GM23248 (cell line): ENCODE results near the gene PLA2G4D. TPM values are rescaled to one million over a fixed set of nuclear protein-coding genes. Genes with fewer than 3 reads are reported as not detected.

Experiments used
- DNase-seq: peaks from one replicate; pipeline ENCODE4 v3.0.0-alpha.2; 2015
- H2AFZ ChIP-seq: fragments of 200-600 bp; sonication (generic); 2 replicates; pipeline ENCODE4 v1.6.1; 2016; ENCODE audit warnings: antibody characterized with exemption
- H3F3A ChIP-seq: fragments of 200-600 bp; sonication (generic); 2 replicates; pipeline ENCODE4 v1.6.1; 2016; ENCODE audit warnings: mild to moderate bottlenecking, antibody characterized with exemption, mixed run types; ENCODE audit not compliant: insufficient read depth
- H3K27ac ChIP-seq: fragments of 200-600 bp; sonication (generic); 2 replicates; pipeline ENCODE4 v1.5.1; 2016; ENCODE audit warnings: mild to moderate bottlenecking
- H3K27me3 ChIP-seq: fragments of 200-600 bp; sonication (generic); replicated peaks from 2 replicates; pipeline ENCODE4 v1.6.1; 2016; ENCODE audit warnings: mild to moderate bottlenecking; ENCODE audit not compliant: insufficient read depth
- H3K36me3 ChIP-seq: fragments of 200-600 bp; sonication (generic); 2 replicates; pipeline ENCODE4 v1.6.1; 2016; ENCODE audit warnings: low read depth, mild to moderate bottlenecking
- H3K4me1 ChIP-seq: fragments of 200-600 bp; sonication (generic); 2 replicates; pipeline ENCODE4 v1.6.1; 2016; ENCODE audit warnings: mild to moderate bottlenecking; ENCODE audit not compliant: insufficient read depth
- H3K4me2 ChIP-seq: fragments of 200-600 bp; sonication (generic); one replicate; pipeline ENCODE4 v1.6.1; 2016; ENCODE audit warnings: mild to moderate bottlenecking; ENCODE audit not compliant: unreplicated experiment
- H3K4me3 ChIP-seq: fragments of 200-600 bp; sonication (generic); 2 replicates; pipeline ENCODE4 v1.5.1; 2016; ENCODE audit warnings: mild to moderate bottlenecking
- H3K79me2 ChIP-seq: fragments of 200-600 bp; sonication (generic); 2 replicates; pipeline ENCODE4 v1.6.1; 2016; ENCODE audit warnings: mild to moderate bottlenecking; ENCODE audit not compliant: insufficient read depth
- H3K9ac ChIP-seq: fragments of 200-600 bp; sonication (generic); 2 replicates; pipeline ENCODE4 v1.6.1; 2016; ENCODE audit warnings: mild to moderate bottlenecking
- H3K9me2 ChIP-seq: fragments of 200-600 bp; sonication (generic); 2 replicates; pipeline ENCODE4 v1.6.1; 2016; ENCODE audit warnings: mixed run types, mild to moderate bottlenecking, moderate library complexity; ENCODE audit not compliant: insufficient read depth
- H3K9me3 ChIP-seq: fragments of 200-600 bp; sonication (generic); one replicate; pipeline ENCODE4 v1.6.1; 2017; ENCODE audit warnings: low read depth
- H4K20me1 ChIP-seq: fragments of 200-600 bp; sonication (generic); 2 replicates; pipeline ENCODE4 v1.6.0; 2016; ENCODE audit not compliant: insufficient read depth
- EZH2 ChIP-seq: fragments of 200-600 bp; sonication (generic); IDR thresholded peaks from 2 replicates; pipeline ENCODE4 v1.6.1; 2018; ENCODE audit warnings: antibody characterized with exemption, mild to moderate bottlenecking; ENCODE audit not compliant: insufficient read depth, poor library complexity, severe bottlenecking
- EZH2phosphoT487 ChIP-seq: fragments of 200-600 bp; sonication (generic); IDR thresholded peaks from 2 replicates; pipeline ENCODE4 v1.6.1; 2018; ENCODE audit warnings: antibody characterized with exemption, moderate library complexity, mild to moderate bottlenecking, low read depth; ENCODE audit not compliant: insufficient read depth
- WGBS, 2 experiments: methylation state at CpG; one replicate each; pipeline ENCODE4 v1.1.6; 2015 to 2017; ENCODE audit warnings: low lambda C conversion rate in 2 of 2, low coverage in 1 of 2; ENCODE audit errors: missing lambda C conversion rate in 2 of 2; 5-methylcytosine and 5-hydroxymethylcytosine counted together
- in situ Hi-C: fragments of 300-500 bp; cut with MboI; formaldehyde crosslinking; loops from 2 replicates; pipeline ENCODE4 v1.15.0; 2020
- polyA plus RNA-seq: library from polyadenylated mRNA; unstranded; fragments of >200 nt; fragmentation: Nextera tagmentation; extraction: Ambion mirVana; gene quantifications from 2 replicates; pipeline ENCODE4 v1.2.1, GENCODE V29; 2016
- total RNA-seq: library from RNA; depleted of rRNA; stranded (reverse); fragments of >200 nt; shearing (Covaris generic); gene quantifications from 2 replicates; pipeline ENCODE4 v1.2.3, GENCODE V29; 2014

The PLA2G4D gene
- total and polyA plus RNA-seq, 2 experiments from 2014 or later, result not detected

DNA sequence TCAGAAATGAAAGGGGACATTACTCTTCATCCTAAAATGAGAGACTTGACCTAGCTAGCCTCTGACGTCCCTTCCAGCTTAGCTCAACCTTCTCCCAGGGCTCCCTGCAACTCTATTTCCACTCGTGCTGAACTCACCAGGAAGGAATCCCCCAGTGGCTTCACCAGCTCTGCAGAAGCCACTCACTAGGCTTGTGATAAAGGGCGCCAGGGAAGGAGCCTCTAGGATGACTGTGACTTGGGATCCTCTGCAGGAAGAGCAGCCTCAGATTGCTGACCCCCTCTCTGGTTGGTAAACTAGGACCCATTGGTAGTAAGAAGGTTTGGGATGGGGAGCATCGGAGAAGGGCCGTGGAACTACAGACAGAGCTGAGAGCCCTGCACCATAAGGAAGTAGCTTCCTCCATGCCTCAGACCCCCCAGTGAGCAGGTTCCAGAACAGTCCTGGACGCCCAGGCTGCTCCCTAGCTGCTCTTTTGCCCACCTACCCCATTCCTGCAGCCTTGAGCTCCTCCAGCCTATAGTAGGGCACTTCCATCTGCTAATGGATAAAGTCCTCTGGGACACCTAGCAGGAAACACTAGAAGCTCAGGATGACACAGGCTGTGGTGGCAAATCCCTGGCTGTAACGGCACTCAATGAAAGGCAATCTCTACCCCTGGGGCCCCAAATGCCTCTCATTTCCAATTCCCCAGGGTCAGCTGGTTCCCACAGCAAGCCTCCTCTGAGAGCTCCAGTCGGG is 36.1 kb upstream of the PLA2G4D start:
- no peak for DNase-seq
- Histone ChIP-seq H3K9me2 (no peaks in the 10 kb centered on the region), H2AFZ (no peak overlapping the region), H3K9ac (no peak overlapping the region), H3K27ac (no peak overlapping the region), H4K20me1 (no peaks in the 10 kb centered on the region), H3K9me3 (no peaks in the 10 kb centered on the region), H3K27me3 (peaks cover 40% of the 10 kb centered on the region), H3K4me3 (no peak overlapping the region), H3F3A (no peaks in the 10 kb centered on the region), H3K4me2 (no peak overlapping the region), H3K4me1 (no peaks in the 10 kb centered on the region), H3K79me2 (no peaks in the 10 kb centered on the region), H3K36me3 (no peaks in the 10 kb centered on the region)
- 52 to 53% methylated on average over 8 of the region's 8 CpGs for WGBS, 2 experiments
- in situ Hi-C loops, result no loop called here
- TF ChIP-seq EZH2 (no peak), EZH2phosphoT487 (no peak)

DNA sequence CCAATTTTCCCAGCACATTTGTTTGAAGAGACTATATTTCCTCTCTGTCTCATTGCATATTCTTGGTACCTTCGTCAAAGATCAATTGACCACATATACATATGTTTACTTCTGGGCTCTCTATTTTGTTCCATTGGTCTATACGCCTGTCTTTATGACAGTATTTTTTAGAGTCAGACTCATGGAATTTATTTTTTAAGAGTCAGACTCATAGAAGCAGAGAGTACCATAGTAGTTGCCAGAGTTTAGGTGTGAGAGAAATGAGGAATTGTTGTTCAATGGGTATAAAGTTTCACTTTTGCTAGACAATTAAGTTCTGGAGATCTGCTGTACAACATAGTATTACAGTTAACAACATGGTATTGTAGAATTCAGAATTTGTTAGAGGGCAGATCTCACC is 35.0 kb upstream of the PLA2G4D start:
- H3K9me3 ChIP-seq, result no peaks in the 10 kb centered on the region
- H3K4me2 ChIP-seq, result no peak overlapping the region
- H2AFZ ChIP-seq, result no peak overlapping the region
- no peaks in the 10 kb centered on the region for H3F3A ChIP-seq
- H3K27me3 ChIP-seq, result peaks cover 49% of the 10 kb centered on the region
- in situ Hi-C loops, result no loop called here
- no peak for TF ChIP-seq EZH2phosphoT487
- no peak for TF ChIP-seq EZH2
- no peaks in the 10 kb centered on the region for H3K9me2 ChIP-seq
- no peak overlapping the region for H3K4me3 ChIP-seq
- no peaks in the 10 kb centered on the region for H4K20me1 ChIP-seq
- H3K79me2 ChIP-seq, result no peaks in the 10 kb centered on the region
- no peaks in the 10 kb centered on the region for H3K4me1 ChIP-seq
- WGBS, 2 experiments, result 50 to 59% methylated on average over 2 of the region's 2 CpGs
- no peak overlapping the region for H3K27ac ChIP-seq
- H3K9ac ChIP-seq, result no peak overlapping the region
- DNase-seq, result no peak
- no peaks in the 10 kb centered on the region for H3K36me3 ChIP-seq

DNA sequence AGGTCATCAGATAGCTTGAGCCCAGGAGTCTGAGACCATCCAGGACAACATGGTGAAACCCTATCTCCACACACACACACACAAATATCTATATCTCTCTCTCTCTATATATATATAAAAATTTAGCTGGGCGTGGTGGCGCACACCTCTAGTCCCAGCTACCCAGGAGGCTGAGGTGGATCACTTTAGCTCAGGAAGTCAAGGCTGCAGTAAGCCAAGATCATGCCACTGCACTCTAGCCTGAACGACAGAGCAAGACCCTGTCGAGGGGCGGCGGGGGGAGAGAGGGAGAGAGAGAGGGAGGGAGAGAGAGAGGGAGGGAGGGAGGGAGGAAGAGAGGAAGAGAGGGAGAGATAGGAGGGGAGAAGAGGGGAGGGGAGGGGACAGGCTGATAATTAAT is 34.1 kb upstream of the PLA2G4D start:
- no peak overlapping the region for H3K4me2 ChIP-seq
- no peak overlapping the region for H3K4me3 ChIP-seq
- in situ Hi-C loops, result no loop called here
- no peaks in the 10 kb centered on the region for H3K9me2 ChIP-seq
- no peak overlapping the region for H3K27ac ChIP-seq
- no peak for TF ChIP-seq EZH2phosphoT487
- H3K27me3 ChIP-seq, result peaks cover 58% of the 10 kb centered on the region
- H3K9ac ChIP-seq, result no peak overlapping the region
- no peaks in the 10 kb centered on the region for H3K4me1 ChIP-seq
- no peaks in the 10 kb centered on the region for H3K79me2 ChIP-seq
- no peaks in the 10 kb centered on the region for H3K9me3 ChIP-seq
- H2AFZ ChIP-seq, result no peak overlapping the region
- 38 to 39% methylated on average over 6 of the region's 6 CpGs for WGBS, 2 experiments
- H3K36me3 ChIP-seq, result no peaks in the 10 kb centered on the region
- no peaks in the 10 kb centered on the region for H4K20me1 ChIP-seq
- no peaks in the 10 kb centered on the region for H3F3A ChIP-seq
- DNase-seq, result no peak

GRCh38 chr15:42123546-42123945 is 29.2 kb upstream of the PLA2G4D start:
- in situ Hi-C loops, result no loop called here
- H3K27me3 ChIP-seq, result peaks cover 66% of the 10 kb centered on the region
- no peaks in the 10 kb centered on the region for H3K4me1 ChIP-seq
- TF ChIP-seq EZH2 (no peak), EZH2phosphoT487 (no peak)
- H3K9ac ChIP-seq, result no peak overlapping the region
- H3F3A ChIP-seq, result no peaks in the 10 kb centered on the region
- WGBS, 2 experiments, result 80 to 86% methylated on average over 3 of the region's 3 CpGs
- H3K4me2 ChIP-seq, result no peak overlapping the region
- no peaks in the 10 kb centered on the region for H3K36me3 ChIP-seq
- no peak overlapping the region for H3K27ac ChIP-seq
- no peaks in the 10 kb centered on the region for H3K9me3 ChIP-seq
- no peaks in the 10 kb centered on the region for H4K20me1 ChIP-seq
- no peak for DNase-seq
- H3K9me2 ChIP-seq, result no peaks in the 10 kb centered on the region
- no peak overlapping the region for H2AFZ ChIP-seq
- H3K4me3 ChIP-seq, result no peak overlapping the region
- no peaks in the 10 kb centered on the region for H3K79me2 ChIP-seq

DNA sequence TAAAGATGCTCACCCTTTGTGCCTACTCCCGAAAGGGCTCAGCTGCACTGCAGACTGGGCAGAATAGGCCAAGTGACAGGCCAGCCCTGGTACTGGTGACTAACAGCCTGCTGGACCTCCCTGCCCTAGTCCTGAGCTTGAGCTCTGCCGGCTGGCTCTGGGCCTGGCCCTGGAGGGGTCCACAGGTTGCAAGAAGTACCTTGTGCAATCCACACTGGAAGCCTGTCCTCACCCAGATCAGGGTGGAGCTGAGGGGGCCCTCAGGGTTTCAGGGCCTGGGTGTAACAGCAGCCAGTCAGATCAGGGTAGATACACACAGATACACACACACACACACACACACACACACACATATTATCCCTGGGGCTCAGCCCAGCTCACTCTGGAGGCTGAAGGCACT is 27.3 kb upstream of the PLA2G4D start:
- Histone ChIP-seq H3F3A (no peaks in the 10 kb centered on the region), H3K27ac (no peak overlapping the region), H3K9me2 (no peaks in the 10 kb centered on the region), H3K9me3 (no peaks in the 10 kb centered on the region), H3K4me3 (no peak overlapping the region), H4K20me1 (no peaks in the 10 kb centered on the region), H3K36me3 (no peaks in the 10 kb centered on the region), H2AFZ (no peak overlapping the region), H3K4me2 (no peak overlapping the region), H3K27me3 (peaks cover 57% of the 10 kb centered on the region), H3K79me2 (no peaks in the 10 kb centered on the region), H3K4me1 (no peaks in the 10 kb centered on the region), H3K9ac (no peak overlapping the region)
- 0 to 50% methylated on average over 1 to 2 of the region's 2 CpGs for WGBS, 2 experiments
- DNase-seq, result no peak
- TF ChIP-seq EZH2 (no peak), EZH2phosphoT487 (no peak)
- in situ Hi-C loops, result no loop called here
